Testis (tissue), 3 donors: Measurements from ENCODE around the gene NRP1. TPM values are rescaled to one million over a fixed set of nuclear protein-coding genes. Genes with fewer than 3 reads are reported as not detected.

Experiments used
- DNase-seq: peaks from one replicate; pipeline ENCODE4 v3.0.0-alpha.2; 2019
- H3K27ac ChIP-seq, 2 donors: fragments of 200-600 bp; sonication (generic); one replicate each; pipeline ENCODE4 v1.5.1; 2019
- H3K27me3 ChIP-seq: fragments of 200-600 bp; sonication (generic); one replicate; pipeline ENCODE4 v1.5.1; 2019
- H3K36me3 ChIP-seq: fragments of 200-600 bp; sonication (generic); one replicate; pipeline ENCODE4 v1.5.1; 2017; ENCODE audit warnings: low read depth; ENCODE audit errors: missing control alignments
- H3K4me1 ChIP-seq: fragments of 200-600 bp; sonication (generic); one replicate; pipeline ENCODE4 v1.5.1; 2019
- H3K4me3 ChIP-seq, 2 donors: fragments of 200-600 bp; sonication (generic); one replicate each; pipeline ENCODE4 v1.5.1; 2017 to 2019
- H3K9me3 ChIP-seq: fragments of 200-600 bp; sonication (generic); one replicate; pipeline ENCODE4 v1.5.1; 2017
- CTCF ChIP-seq, 3 experiments: fragments of 450-650 bp in 2 of 3; fragments of 200-600 bp in 1 of 3; sonication (generic) in 1 of 3; IDR thresholded peaks; one replicate each; pipeline ENCODE4 v1.5.1; 2016 to 2019; ENCODE audit warnings: antibody characterized with exemption in 3 of 3, mild to moderate bottlenecking in 2 of 3, moderate library complexity in 1 of 3
- POLR2A ChIP-seq: fragments of 450-650 bp; IDR thresholded peaks from one replicate; pipeline ENCODE4 v1.6.1; 2017; ENCODE audit warnings: antibody characterized with exemption, mild to moderate bottlenecking, moderate library complexity
- WGBS, 2 donors: methylation state at CpG; one replicate each; pipeline ENCODE4 v1.1.5; 2018; 5-methylcytosine and 5-hydroxymethylcytosine counted together
- intact Hi-C: fragments of 100-400 bp; cut with DNase I; formaldehyde crosslinking; loops from one replicate; pipeline ENCODE4 v1.15.1; 2023; ENCODE audit warnings: low total_unique reads
- polyA plus RNA-seq: library from polyadenylated mRNA; stranded (reverse); fragments of 350-450 nt; fragmentation: Illumina TruSeq; extraction: RNeasy Lipid Tissue Mini Kit (QIAGEN cat#74804); gene quantifications from one replicate; pipeline ENCODE4 v1.2.3, GENCODE V29; 2014; ENCODE audit warnings: low read depth, low replicate concordance; ENCODE audit not compliant: insufficient read depth
- total RNA-seq, 2 donors: library from RNA; depleted of rRNA; stranded (reverse); fragments of >200 nt; gene quantifications; one replicate each; pipeline ENCODE4 v1.2.3, GENCODE V29; 2016

NRP1 gene
- total and polyA plus RNA-seq, 3 donors from 2014 or later, result 15.9 to 23.8 (median 17.1) TPM

GRCh38 chr10:33153251-33153967, 181.1 kb downstream of the NRP1 start:
- H3K27ac ChIP-seq, result no peak overlapping the region
- DNase-seq, result no peak
- H3K4me1 ChIP-seq, result peaks cover 44% of the 10 kb centered on the region
- no peaks in the 10 kb centered on the region for H3K9me3 ChIP-seq
- no peaks in the 10 kb centered on the region for H3K36me3 ChIP-seq
- no peak for TF ChIP-seq POLR2A
- TF ChIP-seq CTCF (IDR thresholded peaks at IDR 0.05), result no peak
- intact Hi-C loops, result no loop called here
- H3K4me3 ChIP-seq, result no peak overlapping the region
- 61 to 72% methylated on average over 8 of the region's 8 CpGs for WGBS, 2 donors
- no peaks in the 10 kb centered on the region for H3K27me3 ChIP-seq

GRCh38 chr10:33152750-33153149, 181.7 kb downstream of the NRP1 start:
- Histone ChIP-seq H3K27me3 (no peaks in the 10 kb centered on the region), H3K4me1 (peaks cover 44% of the 10 kb centered on the region), H3K27ac (peak overlapping the region in 1 of 2 donors; percentile 23), H3K36me3 (no peaks in the 10 kb centered on the region), H3K4me3 (no peak overlapping the region), H3K9me3 (no peaks in the 10 kb centered on the region)
- no peak for DNase-seq
- intact Hi-C loops, result no loop called here
- no peak for TF ChIP-seq CTCF (IDR thresholded peaks at IDR 0.05)
- no peak for TF ChIP-seq POLR2A
- 78 to 80% methylated on average over 4 of the region's 4 CpGs for WGBS, 2 donors

GRCh38 chr10:33152146-33152545, 182.3 kb downstream of the NRP1 start:
- Histone ChIP-seq H3K27me3 (no peaks in the 10 kb centered on the region), H3K4me3 (no peak overlapping the region), H3K36me3 (no peaks in the 10 kb centered on the region), H3K4me1 (peaks cover 44% of the 10 kb centered on the region), H3K27ac (peak overlapping the region in 1 of 2 donors; percentile 23), H3K9me3 (no peaks in the 10 kb centered on the region)
- TF ChIP-seq POLR2A, result no peak
- no peak for TF ChIP-seq CTCF (IDR thresholded peaks at IDR 0.05)
- peak; percentile 64 for DNase-seq
- intact Hi-C loops, result no loop called here
- WGBS, 2 donors, result 20 to 29% methylated on average over 7 of the region's 7 CpGs

GRCh38 chr10:33151344-33151864, 183.1 kb downstream of the NRP1 start:
- DNase-seq, result no peak
- intact Hi-C loops, result no loop called here
- no peaks in the 10 kb centered on the region for H3K27me3 ChIP-seq
- H3K9me3 ChIP-seq, result no peaks in the 10 kb centered on the region
- TF ChIP-seq POLR2A (no peak), CTCF (IDR thresholded peaks at IDR 0.05) (no peak)
- H3K4me1 ChIP-seq, result peaks cover 44% of the 10 kb centered on the region
- peak overlapping the region in 1 of 2 donors; percentile 23 for H3K27ac ChIP-seq
- H3K4me3 ChIP-seq, result no peak overlapping the region
- 83 to 84% methylated on average over 3 of the region's 3 CpGs for WGBS, 2 donors
- H3K36me3 ChIP-seq, result no peaks in the 10 kb centered on the region

- no peak for TF ChIP-seq POLR2A
- TF ChIP-seq CTCF (IDR thresholded peaks at IDR 0.05), result no peak
- WGBS, 2 donors, result 92 to 100% methylated on average over 1 of the region's 1 CpG
- no peak overlapping the region for H3K4me3 ChIP-seq
- intact Hi-C loops, result no loop called here
- no peaks in the 10 kb centered on the region for H3K36me3 ChIP-seq
- DNase-seq, result no peak
- no peaks in the 10 kb centered on the region for H3K9me3 ChIP-seq
- peaks cover 44% of the 10 kb centered on the region for H3K4me1 ChIP-seq
- no peaks in the 10 kb centered on the region for H3K27me3 ChIP-seq
- peak overlapping the region; percentile 18 to 23 for H3K27ac ChIP-seq
These were observed 183.6 kb downstream of the NRP1 start for GRCh38 chr10:33150889-33151288.
